ENCODE results near the gene GRIK5.
A peak's percentile ranks its signal among the peaks of the same experiment; 100 is the strongest.

Gene GRIK5

DNA sequence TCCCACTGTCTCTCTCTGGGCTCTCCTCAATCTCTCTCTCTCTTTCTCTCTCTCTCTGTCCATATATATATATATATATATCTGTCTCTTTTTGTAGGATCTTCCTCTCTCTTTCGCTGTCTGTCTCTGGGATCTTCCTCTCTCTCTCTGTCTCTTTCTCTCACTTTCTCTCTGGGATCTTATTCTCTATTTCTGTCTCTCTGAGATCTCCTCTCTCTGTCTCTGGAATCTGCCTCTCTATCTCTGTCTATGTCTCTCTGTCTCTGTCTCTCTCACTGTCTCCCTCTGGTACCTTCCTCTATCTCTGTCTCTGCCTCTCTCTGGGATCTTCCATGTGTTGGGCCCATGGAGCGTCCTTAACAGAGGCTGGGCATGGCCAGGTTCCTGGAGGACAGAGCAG lies 79.4 kb downstream of the GRIK5 start:
- no peak for DNase-seq (ENCODE audit: low read depth)

DNA sequence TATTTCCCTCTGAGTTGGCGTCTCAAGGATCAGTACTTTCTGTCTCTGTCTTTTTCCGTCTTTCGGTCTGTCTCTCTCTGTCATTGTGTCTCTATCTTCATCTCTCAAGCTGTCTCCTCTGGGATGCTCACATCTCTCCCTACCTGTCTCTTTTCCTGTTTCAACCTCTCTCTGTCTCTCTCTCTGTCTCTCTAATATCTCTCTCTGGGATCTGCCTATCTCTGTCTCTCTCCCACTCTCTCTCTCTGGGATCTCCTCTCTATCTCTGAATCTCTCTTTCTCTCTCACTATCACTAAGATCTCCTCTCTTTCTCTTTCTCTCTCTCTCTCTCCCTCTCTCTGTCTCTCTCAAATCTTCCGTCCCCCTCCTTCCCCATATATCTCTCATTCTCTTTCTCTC lies 80.0 kb downstream of the GRIK5 start:
- DNase-seq (ENCODE audit: low read depth) = no peak

DNA sequence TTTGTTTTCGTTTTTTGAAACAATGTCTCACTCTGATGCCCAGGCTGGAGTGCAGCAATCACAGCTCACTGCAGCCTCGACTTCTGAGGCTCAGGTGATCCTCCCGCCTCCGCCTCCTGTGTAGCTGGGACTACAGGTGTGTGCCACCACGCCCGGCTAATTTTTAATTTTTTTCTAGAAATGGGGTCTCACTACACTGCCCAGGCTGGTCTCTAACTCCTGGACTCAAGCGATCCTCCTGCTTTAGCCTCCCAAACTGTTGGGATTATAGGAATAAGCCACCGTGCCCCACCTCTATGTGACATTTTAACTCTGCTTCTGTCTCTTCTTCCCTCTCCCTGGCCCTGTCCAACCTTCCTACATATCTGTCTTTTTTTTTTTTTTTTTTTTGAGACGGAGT lies 81.1 kb downstream of the GRIK5 start:
- DNase-seq (ENCODE audit: low read depth) = no peak

DNA sequence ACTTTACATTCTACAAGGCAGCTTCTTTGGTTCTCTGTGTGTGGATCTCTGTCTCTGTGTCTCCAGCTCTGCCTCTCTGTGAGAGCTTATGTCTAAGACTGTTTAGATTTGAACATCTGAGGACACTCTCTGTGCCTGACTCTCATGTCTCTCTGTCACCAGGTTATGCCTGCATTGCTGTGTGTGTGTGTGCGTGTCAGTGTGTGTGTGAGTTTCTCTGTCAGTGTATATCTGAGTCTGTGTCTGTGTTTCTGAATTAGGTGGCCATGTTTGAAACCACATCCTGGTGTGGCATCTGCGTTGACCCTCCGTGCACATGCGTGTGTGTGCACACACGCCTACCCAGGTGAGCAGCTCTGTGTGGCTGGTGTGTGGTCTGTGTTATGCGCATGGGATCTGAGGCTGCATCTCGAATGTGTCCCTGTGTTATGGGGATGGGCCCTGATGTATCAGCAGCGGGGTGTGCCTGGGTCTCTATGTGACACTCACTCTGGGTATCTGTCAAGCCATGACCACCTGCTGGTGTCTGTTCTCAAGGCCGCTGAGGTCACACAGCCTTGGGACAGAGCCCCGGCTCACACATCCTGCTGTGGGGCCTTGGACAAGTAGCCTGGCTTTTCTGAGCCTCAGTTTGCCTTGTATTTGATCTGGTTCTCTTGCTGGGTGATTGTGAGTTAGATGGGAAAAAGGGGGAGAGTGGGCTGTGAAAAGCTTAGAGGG lies 82.7 kb downstream of the GRIK5 start:
- DNase-seq (ENCODE audit: low read depth) = no peak

DNA sequence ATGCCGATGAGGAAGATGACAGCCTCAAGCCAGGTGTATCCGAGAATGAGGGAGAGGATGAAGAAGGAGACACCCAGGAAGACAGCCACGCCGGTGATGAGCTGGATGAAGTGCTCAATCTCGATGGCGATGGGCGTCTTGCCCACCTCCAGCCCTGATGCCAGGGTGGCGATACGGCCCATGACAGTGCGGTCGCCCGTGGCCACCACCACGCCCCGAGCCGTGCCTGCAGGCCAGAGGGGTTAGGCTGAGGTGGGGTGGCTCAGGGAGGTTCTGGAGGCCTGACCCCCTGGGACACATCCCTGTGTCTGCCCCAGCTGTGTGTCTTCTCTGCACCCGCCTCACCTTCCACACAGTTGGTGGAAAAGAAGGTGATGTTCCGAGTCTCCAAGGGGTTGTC lies 85.0 kb downstream of the GRIK5 start:
- no peak for DNase-seq (ENCODE audit: low read depth)

DNA sequence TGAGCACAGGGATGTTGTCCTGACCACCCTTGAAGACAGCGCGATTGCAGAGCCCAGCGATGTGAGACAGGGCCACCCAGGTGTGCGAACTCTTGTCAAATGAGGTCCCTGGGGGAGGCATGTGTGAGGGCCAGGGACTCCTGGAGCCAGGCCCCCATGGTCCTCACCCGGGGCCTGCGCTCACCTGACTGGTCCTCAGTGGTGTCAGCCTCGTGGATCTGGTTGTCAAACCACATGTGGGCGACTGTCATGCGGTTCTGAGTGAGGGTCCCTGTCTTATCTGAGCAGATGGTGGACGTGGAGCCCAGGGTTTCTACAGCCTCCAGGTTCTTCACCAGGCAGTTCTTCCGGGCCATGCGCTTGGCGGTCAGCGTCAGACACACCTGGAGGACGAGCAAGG lies 88.3 kb downstream of the GRIK5 start:
- no peak for DNase-seq (ENCODE audit: low read depth)

DNA sequence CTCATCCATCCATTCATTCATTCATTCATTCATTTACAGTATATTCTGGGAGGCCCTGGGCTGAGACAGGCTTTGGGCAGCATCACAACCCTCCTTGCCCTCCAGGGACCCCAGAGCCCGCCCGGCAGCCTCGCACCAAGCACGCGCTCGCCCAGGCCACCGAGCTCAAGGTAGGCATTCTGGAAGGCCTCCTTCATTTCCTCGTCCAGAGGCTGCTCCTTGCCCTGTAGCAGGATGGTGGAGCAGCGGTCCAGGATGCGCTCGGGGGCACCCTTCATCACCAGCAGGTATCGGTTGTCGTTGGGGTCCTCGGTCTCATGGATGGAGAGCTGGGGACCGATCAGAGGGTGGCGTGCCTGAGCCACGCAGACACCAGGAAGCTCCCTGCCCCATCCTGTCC lies 91.5 kb downstream of the GRIK5 start:
- DNase-seq (ENCODE audit: low read depth) = no peak

DNA sequence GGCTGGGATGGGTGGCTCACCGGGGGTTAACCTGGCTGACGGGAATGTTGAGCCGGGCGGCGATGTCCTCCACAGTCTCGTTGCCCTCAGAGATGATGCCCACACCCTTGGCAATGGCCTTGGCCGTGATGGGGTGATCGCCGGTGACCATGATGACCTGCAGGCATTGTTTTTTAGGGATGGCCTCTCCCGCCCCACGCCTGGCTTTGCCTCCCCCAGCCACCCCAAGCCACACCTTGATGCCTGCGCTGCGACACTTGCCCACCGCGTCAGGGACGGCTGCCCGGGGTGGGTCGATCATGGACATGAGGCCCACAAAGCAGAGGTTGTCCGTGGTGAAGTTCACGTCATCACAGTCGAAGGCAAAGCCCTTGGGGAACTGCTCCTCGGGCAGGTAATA lies 92.1 kb downstream of the GRIK5 start:
- DNase-seq (ENCODE audit: low read depth) = no peak

DNA sequence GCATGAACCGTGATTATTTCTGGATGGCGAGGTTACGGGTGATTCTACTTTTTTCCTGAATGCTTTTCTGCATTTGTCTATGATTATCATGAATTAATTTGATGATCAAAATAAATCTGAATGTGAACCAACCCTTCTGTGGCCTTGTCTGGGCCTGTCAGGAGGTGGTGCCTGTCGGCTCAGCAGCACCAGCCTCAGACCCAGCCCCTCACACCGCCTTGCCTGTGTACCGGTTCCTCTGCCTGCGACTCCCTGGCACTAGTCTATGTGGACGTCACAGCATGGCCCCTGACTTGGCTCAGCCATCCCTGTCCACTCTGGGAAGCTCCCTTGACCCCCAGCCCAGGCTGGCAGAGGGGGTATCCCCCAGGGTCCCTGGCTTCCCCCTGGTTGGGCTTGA lies 95.4 kb downstream of the GRIK5 start:
- DNase-seq (ENCODE audit: low read depth) = no peak

DNA sequence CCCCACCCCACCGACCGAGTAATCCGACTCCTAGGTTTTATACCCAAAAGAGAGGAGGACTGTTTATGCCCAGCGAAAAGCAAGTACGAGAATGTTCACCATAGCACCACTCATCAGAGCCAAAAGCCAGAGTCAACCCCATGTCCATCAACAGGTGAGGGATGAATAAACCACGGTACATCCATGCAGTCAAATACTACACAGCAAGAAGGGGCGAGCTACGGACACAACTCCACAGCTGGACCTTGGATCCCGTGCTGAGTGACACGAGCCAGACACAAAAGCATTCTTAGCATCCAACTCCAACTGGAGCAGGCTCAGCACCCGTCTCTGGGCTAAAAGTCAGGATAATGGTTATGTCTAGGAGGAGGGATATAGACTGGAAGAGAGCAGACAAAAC lies 98.6 kb downstream of the GRIK5 start:
- DNase-seq (ENCODE audit: low read depth) = no peak

DNA sequence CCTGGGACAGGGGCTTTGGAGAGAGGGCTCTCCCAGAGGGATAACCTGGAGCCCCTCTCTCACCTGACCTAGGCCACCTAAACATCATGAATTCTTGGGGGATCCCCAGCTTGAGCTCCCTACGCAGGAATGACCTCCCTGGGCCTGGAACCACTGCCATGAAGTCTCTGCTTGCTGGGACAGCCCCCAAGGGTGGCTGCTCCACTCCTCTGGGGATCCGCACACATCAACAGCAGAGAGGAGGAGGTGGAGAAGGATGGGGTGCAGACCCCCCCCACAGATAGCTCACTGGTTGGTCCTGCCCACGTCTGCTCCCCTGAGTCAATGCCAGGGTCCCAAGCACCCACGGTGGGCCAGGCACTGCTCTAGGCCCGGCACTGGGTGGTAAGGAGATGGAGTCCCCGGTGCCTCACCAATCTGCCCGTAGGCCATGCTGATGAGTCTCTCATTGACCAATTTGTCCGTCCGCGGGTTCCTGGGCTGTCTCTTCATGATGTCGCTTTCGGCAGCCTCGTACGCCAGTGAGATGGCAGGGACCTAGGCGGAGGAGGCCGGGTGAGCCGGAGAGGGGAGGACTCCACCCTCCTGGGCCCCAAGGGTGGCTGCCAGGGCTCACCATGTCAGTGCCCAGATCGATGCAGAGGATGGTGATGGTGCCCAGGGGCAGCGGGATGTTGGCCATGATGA lies 100.1 kb downstream of the GRIK5 start:
- no peak for DNase-seq (ENCODE audit: low read depth)

DNA sequence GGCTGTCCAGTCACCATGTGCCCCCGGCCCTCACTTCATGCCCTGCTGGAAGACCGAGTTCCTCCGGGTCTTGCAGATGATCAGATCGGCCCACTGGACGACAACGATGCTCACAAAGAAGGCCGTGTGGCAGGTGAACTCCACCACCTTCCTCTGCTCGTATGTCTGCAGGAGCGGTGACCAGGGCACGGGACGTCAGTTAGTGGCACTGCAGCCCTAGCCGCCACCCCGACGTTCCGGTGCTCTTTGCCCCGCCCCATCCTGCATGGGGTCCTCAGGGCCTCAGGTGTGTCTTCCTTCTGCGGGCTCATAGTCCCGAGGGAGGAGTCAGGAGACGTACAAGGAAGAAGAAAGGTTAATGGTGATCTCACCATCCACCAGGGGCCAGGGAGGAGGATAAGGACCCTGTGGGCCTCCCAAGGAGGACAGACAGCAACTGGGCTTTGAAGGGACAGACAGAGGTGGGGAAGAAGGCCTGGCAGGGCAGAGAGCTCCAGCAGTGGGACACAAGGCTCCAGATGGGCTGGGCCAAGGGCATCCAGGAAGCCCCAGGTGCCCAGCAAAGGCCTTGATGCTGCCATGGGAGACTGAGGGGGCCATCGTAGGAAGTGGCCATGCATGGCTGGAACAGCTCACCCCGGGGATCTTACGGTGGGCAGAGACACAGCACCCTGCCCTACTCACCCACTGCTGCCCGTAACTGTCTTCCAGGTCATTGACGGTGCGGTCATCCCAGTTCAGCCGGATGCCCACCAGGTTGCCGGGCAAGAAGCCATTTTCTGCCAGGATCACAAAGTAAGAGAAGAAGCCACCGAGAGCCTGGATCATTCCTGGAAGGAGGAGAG lies 101.0 kb downstream of the GRIK5 start:
- no peak for DNase-seq (ENCODE audit: low read depth)

DNA sequence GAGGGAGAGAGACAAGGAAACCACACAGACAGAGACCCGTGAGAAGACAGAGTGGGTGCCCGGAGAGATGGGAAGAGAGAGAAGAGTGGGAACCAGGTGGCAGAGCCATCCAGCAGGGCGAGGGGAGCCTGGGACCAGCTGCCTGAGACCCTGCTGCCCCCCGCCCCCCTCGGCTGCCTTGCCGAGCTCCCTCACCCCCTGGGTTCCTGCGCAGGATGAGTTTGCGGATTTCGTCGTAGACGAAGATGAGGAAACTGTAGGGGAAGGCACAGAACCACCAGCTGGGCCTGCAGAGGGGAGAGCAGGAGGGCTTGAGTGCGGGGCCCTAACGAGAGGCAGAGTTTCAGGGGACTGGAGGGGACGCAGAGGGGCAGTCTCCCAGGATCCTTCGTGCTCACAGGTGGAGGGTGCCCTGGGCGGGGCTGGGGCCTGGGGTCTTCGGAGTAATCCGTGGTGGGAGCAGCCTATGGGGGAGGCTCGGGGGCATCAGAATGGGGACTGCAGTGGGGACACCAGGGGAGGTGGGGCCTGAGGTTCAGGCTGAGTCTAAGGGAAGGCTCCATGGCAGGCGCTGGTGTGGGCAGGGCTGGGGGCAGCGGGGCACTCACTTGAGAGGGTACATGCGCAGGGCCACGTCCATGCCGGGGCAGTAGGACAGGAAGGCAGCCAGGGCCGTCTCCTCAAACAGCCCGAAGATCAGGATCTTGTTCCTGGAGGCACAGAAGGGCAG lies 102.8 kb downstream of the GRIK5 start:
- no peak for DNase-seq (ENCODE audit: low read depth)

DNA sequence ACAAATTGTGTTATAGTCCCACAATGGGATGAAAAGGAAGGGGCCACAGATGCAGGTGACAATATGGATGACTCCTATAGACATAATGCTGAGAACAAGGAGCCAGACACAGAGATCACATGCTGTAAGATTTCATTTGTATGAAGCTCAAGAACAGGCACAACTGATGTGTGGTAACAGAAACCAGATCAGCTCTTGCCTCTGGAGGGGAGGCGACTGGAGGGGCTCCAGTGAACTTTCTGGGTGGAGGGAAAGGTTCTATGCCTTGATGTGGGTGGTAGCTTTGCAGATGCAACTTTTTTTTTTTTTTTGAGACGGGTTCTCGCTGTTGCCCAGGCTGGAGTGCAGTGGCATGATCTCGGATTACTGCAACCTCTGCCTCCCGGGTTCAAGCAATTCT lies 104.9 kb downstream of the GRIK5 start:
- DNase-seq (ENCODE audit: low read depth) = no peak

DNA sequence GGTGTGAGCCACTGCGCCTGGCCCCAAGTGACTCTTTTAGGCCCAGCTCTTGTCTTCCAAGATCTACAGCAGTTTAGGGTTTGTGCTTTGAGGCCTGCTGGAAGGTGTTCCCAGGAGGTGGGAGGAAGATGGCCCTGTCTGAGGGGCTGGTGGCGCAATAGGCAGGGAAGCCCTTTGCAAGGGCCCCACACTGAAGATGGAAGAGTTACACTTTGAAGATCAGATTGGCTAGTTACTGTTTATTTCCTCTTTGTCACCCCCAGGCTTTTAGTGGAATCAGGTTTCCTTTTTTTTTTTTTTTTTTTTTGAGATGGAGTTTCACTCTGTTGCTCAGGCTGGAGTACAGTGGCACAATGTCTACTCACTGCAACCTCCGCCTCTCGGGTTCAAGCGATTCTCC lies 109.0 kb downstream of the GRIK5 start:
- no peak for DNase-seq (ENCODE audit: low read depth)

DNA sequence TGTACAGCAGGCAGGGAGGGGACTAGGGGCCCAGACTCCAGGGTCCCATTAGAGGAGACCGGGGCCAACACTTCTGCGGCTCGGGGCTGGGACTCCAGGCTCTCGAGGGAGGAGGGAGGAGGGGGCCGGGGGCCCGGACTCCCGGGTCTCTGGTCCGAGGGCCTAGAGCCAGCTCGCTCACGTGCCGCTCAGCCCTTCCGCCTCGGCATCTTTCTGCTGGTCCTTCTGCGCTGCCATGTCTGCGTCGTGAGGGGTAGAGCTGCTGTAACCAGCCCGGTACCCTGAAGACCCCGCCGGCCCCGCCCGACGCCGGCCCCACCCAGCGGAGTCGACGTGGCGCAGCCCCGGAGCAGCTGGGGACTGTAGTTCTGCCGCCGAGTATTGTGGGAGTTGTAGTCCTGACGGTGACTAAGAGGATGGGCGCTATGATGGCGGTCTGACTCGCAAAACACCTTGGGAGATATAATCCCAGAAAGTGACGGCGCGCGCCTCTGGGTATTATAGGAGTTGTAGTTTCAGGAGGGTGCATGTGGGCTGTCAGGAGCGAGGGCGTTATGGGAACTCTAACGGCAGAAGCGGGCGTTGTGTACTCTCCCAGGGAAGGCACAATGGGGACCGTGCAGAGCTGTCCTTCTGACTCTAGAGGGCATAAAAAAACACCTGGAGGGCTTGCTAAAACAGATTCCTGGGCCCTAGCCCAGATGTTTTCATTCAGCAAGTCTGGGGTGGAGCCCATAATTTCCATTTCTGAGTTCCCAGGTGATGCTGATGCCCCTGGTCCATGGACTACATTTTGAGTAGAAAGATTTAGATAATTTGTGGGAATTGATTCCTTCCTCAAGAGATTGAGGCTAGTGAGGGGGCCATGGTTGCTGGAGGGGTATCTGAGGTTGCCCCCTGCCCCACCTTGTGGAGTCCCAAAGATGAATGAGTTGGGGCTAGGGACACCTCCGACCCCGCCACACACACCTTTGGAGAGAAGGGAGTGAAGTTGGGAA lies 110.7 kb downstream of the GRIK5 start, which contains the start of gene RABAC1:
Gene RABAC1, minus strand, starts transcription at position 266 of the 998 bp plus-strand sequence. Its CDS starts 29 bp downstream, at position 237.
- DNase-seq (ENCODE audit: low read depth) = peak; percentile 88

DNA sequence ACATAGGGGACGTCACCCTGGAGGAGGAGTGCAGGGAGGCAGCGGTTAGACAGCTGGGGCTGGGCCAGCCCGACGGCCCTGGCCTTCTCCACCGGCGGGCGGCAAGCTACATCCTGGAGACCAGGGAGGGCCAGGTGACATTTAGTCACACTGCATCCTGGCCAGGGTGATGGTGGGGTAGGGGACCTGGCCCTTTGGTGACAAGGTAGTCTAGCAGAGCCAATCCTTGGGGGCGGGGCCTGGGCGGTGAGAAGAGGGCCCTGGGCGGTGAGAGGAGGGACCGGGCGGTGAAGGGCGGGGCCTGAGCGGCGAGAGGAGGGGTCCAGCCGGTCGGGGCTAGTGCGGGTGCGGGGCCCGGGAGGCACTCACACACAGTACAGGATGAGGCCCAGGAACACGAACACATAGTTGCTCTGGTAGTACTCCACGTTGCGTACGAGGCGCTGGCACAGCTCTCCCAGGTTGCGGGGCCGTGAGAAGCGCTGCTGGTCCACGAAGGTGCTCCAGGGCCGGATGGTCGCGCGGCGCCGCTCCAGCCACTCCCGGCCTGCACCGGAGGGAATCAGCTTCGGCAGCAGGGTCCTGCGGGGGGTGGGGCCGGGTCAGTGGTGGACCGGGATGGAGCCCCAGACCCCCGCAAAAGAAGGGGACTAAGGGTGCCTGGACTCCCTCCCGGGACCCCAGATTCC lies 111.5 kb downstream of the GRIK5 start:
- DNase-seq (ENCODE audit: low read depth) = peak; percentile 53

DNA sequence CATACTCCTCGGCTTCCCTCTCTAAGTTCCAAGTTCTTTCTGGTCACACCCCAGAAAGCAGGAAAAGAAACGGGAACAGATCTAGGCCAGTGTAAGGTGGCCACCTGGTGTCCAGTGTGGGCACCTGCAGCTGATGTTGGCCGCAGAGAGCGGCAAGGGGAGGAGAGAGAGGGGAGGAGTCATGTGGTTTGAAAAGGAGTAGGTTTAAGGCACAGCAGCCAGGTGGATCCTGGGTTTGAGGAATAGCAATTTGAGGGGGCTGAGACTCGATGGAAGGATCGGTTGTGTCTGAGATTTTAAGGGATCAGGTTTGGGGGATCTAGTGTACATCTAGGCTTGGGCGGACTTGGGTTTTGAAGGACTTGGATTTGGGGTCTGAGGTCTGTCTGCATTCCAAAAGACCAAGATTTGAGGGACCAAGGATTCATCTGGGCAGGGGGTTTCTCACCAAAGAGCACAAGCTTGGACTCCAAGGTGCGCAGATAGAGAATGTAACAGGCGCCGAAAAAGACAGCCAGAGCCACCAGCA lies 112.1 kb downstream of the GRIK5 start:
- peak; percentile 80 for DNase-seq (ENCODE audit: low read depth)

DNA sequence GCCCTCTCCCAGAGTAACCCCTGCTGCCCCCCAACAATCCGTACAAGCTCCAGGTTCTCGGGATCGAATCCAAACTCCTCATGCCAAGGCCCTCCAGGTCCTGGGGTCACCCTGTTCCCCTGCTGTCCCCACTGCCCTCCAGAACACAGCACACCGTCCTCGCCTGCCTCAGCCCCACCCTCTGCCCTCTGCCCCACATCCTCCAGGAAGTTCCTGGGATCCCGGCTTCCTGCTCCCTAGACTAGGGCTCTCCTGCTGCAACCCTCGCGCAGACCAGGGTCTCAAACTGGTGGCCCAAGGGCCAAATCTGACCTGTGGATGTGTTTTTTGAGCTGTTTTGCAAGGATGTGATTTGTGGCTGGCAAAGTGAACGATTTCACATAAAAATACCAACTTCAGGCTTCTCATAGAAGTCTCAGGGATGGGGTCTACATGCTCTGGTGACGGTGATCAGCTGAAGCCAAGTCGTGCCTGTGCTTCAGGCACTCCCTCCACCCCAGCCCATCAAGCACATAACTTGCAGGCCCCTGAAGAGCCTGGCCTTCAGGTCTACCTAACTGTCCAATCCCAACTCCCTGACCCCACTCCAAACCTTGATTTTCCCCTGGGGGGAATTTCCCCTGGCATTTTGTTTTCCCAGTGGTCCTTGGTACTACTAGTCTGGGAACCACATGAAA lies 112.7 kb downstream of the GRIK5 start:
- no peak for DNase-seq (ENCODE audit: low read depth)

DNA sequence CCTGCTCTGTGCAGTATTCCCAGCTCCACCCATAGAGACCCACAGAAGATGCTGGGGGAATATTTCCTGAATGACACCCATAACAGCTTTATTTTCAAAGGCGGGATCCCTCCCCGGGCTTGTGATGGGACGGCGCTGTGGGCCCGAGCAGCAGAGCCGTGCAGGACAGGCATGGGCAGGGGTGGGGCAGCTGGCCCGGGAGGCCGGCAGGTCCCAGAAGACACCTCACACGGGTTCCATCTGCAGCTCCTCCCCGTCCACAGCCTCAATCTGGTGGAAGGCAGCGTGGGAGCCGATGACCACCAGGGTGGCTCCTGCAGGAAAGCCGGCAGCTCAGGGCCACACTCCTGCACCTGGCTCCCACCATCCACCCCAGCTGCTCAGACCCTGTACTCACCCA lies 113.4 kb downstream of the GRIK5 start:
- DNase-seq (ENCODE audit: low read depth) = no peak

All from amniotic epithelial cell (primary cell).